ENCODE measurements around the gene FOXO6. TPM values are rescaled to one million over a fixed set of nuclear protein-coding genes. Genes with fewer than 3 reads are reported as not detected.

Gene FOXO6
- total and polyA plus RNA-seq, 2 donors: 1.1 to 1.6 TPM

DNA sequence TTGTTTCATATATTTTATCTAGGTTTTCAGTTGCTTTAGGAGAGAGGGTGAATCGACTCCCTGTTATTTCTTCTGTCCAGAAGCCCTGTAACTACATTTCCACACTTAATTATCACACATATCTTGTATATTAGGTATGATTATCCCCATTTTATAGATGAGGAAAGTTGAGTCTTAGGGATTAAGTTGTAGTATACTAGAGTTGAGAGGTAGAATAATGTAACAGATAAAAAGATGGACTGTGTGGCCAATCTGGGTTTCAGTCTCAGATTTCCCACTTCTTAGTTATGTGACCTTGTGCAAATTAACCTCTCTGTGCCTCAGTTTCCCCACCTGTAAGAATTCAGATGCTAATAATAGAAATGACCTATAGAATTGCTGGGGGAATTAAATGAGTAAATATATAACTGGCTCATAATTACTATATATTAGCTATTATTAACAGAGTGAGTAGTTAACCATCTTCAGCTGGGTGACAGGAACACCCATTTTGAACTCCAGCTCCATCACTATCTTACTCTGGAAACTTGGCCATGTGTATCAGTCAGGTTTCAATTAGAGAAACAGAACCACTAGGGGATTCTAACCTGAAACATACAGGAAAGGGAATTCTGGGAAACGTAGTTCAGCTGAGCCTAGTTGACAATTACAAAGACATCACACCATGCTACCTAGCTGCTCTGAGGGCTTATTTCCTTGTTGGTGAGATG lies 20.4 kb upstream of the FOXO6 start:
- no peaks in the 10 kb centered on the region for H3K36me3 ChIP-seq (ENCODE audit: control insufficient read depth in 2 of 2, insufficient read depth in 2 of 2, low read length in 1 of 2)
- H3K4me3 ChIP-seq (ENCODE audit: low read length in 2 of 2): no peak overlapping the region
- no peak for DNase-seq (ENCODE audit: low read depth in 6 of 9, low spot score in 9 of 9)
- H3K27me3 ChIP-seq (ENCODE audit: control insufficient read depth in 2 of 2, insufficient read depth in 1 of 2, low read length in 1 of 2): no peaks in the 10 kb centered on the region
- WGBS: 94% methylated on average over 2 of the region's 2 CpGs
- H3K27ac ChIP-seq (ENCODE audit: low read depth in 1 of 2, low read length in 1 of 2): no peak overlapping the region
- H3K9me3 ChIP-seq (ENCODE audit: control insufficient read depth in 2 of 2, insufficient read depth in 1 of 2, low read length in 1 of 2): peaks cover 0 to 5% of the 10 kb centered on the region in 2 donors
- peaks cover 0 to 7% of the 10 kb centered on the region in 2 donors for H3K4me1 ChIP-seq (ENCODE audit: control insufficient read depth in 2 of 2, insufficient read depth in 2 of 2, low read length in 2 of 2)

DNA sequence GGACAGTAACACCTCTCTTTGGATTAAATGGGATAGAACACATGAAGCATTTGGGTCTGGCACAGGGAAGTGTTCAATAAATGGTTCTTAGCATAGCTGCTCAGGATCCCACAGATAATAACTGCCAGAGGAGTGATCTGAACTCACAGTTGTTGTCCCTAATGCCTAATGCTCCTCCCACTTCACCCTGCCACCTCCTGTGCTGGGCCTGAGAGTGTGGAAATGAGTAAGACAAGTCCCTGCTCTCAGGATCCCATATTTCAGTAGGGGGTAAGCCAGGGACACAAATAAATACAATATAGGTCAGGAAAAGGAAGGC lies 19.9 kb upstream of the FOXO6 start:
- no peaks in the 10 kb centered on the region for H3K27me3 ChIP-seq (ENCODE audit: control insufficient read depth in 2 of 2, insufficient read depth in 1 of 2, low read length in 1 of 2)
- H3K27ac ChIP-seq (ENCODE audit: low read depth in 1 of 2, low read length in 1 of 2): no peak overlapping the region
- no peak overlapping the region for H3K4me3 ChIP-seq (ENCODE audit: low read length in 2 of 2)
- no peaks in the 10 kb centered on the region for H3K36me3 ChIP-seq (ENCODE audit: control insufficient read depth in 2 of 2, insufficient read depth in 2 of 2, low read length in 1 of 2)
- peaks cover 0 to 7% of the 10 kb centered on the region in 2 donors for H3K4me1 ChIP-seq (ENCODE audit: control insufficient read depth in 2 of 2, insufficient read depth in 2 of 2, low read length in 2 of 2)
- peaks cover 0 to 5% of the 10 kb centered on the region in 2 donors for H3K9me3 ChIP-seq (ENCODE audit: control insufficient read depth in 2 of 2, insufficient read depth in 1 of 2, low read length in 1 of 2)
- no peak for DNase-seq (ENCODE audit: low read depth in 6 of 9, low spot score in 9 of 9)

GRCh38 chr1:41341772-41342562 lies 19.3 kb upstream of the FOXO6 start:
- Histone ChIP-seq H3K27me3 (ENCODE audit: control insufficient read depth in 2 of 2, insufficient read depth in 1 of 2, low read length in 1 of 2) (no peaks in the 10 kb centered on the region), H3K9me3 (ENCODE audit: control insufficient read depth in 2 of 2, insufficient read depth in 1 of 2, low read length in 1 of 2) (peaks cover 0 to 5% of the 10 kb centered on the region in 2 donors), H3K4me3 (ENCODE audit: low read length in 2 of 2) (no peak overlapping the region), H3K4me1 (ENCODE audit: control insufficient read depth in 2 of 2, insufficient read depth in 2 of 2, low read length in 2 of 2) (peaks cover 0 to 7% of the 10 kb centered on the region in 2 donors), H3K36me3 (ENCODE audit: control insufficient read depth in 2 of 2, insufficient read depth in 2 of 2, low read length in 1 of 2) (no peaks in the 10 kb centered on the region), H3K27ac (ENCODE audit: low read depth in 1 of 2, low read length in 1 of 2) (no peak overlapping the region)
- 94% methylated on average over 15 of the region's 15 CpGs for WGBS
- no peak for DNase-seq (ENCODE audit: low read depth in 6 of 9, low spot score in 9 of 9)

- DNase-seq (ENCODE audit: low read depth in 6 of 9, low spot score in 9 of 9): no peak
- no peak overlapping the region for H3K4me3 ChIP-seq (ENCODE audit: low read length in 2 of 2)
- H3K27ac ChIP-seq (ENCODE audit: low read depth in 1 of 2, low read length in 1 of 2): no peak overlapping the region
- H3K4me1 ChIP-seq (ENCODE audit: control insufficient read depth in 2 of 2, insufficient read depth in 2 of 2, low read length in 2 of 2): peaks cover 0 to 7% of the 10 kb centered on the region in 2 donors
- no peaks in the 10 kb centered on the region for H3K27me3 ChIP-seq (ENCODE audit: control insufficient read depth in 2 of 2, insufficient read depth in 1 of 2, low read length in 1 of 2)
- WGBS: 77% methylated on average over 5 of the region's 5 CpGs
- peaks cover 0 to 5% of the 10 kb centered on the region in 2 donors for H3K9me3 ChIP-seq (ENCODE audit: control insufficient read depth in 2 of 2, insufficient read depth in 1 of 2, low read length in 1 of 2)
- H3K36me3 ChIP-seq (ENCODE audit: control insufficient read depth in 2 of 2, insufficient read depth in 2 of 2, low read length in 1 of 2): no peaks in the 10 kb centered on the region
Measured at GRCh38 chr1:41342774-41343355, 18.4 kb upstream of the FOXO6 start.

- DNase-seq (ENCODE audit: low read depth in 6 of 9, low spot score in 9 of 9): no peak
- no peak overlapping the region for H3K4me3 ChIP-seq (ENCODE audit: low read length in 2 of 2)
- no peaks in the 10 kb centered on the region for H3K27me3 ChIP-seq (ENCODE audit: control insufficient read depth in 2 of 2, insufficient read depth in 1 of 2, low read length in 1 of 2)
- no peaks in the 10 kb centered on the region for H3K36me3 ChIP-seq (ENCODE audit: control insufficient read depth in 2 of 2, insufficient read depth in 2 of 2, low read length in 1 of 2)
- H3K4me1 ChIP-seq (ENCODE audit: control insufficient read depth in 2 of 2, insufficient read depth in 2 of 2, low read length in 2 of 2): peaks cover 0 to 7% of the 10 kb centered on the region in 2 donors
- H3K9me3 ChIP-seq (ENCODE audit: control insufficient read depth in 2 of 2, insufficient read depth in 1 of 2, low read length in 1 of 2): peaks cover 0 to 5% of the 10 kb centered on the region in 2 donors
- 52% methylated on average over 17 of the region's 17 CpGs for WGBS
- no peak overlapping the region for H3K27ac ChIP-seq (ENCODE audit: low read depth in 1 of 2, low read length in 1 of 2)
Measured at GRCh38 chr1:41343790-41344699, 17.2 kb upstream of the FOXO6 start.

DNA sequence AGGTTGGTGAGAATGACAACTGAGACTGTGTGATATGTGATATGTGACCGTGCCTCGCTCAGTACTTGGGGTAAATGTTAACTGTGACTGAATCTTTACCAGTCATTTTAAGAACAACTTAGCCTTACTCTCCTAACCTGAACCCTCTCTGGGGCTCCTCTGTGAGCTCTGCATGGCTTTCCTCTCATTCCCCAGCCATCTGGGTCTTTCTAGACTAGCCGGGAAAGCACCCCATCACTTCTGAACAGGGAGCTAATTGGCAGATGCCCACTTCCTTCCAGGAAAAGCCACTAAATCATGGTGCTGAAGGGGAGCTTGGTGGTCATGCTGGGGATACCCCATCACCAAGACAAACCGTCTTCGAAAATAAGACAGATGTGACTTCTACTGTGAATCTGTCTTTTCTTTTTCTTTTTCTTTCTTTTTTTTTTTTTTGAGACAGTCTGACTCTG lies 16.5 kb upstream of the FOXO6 start:
- no peak overlapping the region for H3K27ac ChIP-seq (ENCODE audit: low read depth in 1 of 2, low read length in 1 of 2)
- WGBS: 20% methylated on average over 5 of the region's 5 CpGs
- H3K9me3 ChIP-seq (ENCODE audit: control insufficient read depth in 2 of 2, insufficient read depth in 1 of 2, low read length in 1 of 2): peaks cover 0 to 5% of the 10 kb centered on the region in 2 donors
- H3K4me3 ChIP-seq (ENCODE audit: low read length in 2 of 2): no peak overlapping the region
- H3K36me3 ChIP-seq (ENCODE audit: control insufficient read depth in 2 of 2, insufficient read depth in 2 of 2, low read length in 1 of 2): no peaks in the 10 kb centered on the region
- H3K4me1 ChIP-seq (ENCODE audit: control insufficient read depth in 2 of 2, insufficient read depth in 2 of 2, low read length in 2 of 2): peaks cover 0 to 7% of the 10 kb centered on the region in 2 donors
- H3K27me3 ChIP-seq (ENCODE audit: control insufficient read depth in 2 of 2, insufficient read depth in 1 of 2, low read length in 1 of 2): no peaks in the 10 kb centered on the region
- DNase-seq (ENCODE audit: low read depth in 6 of 9, low spot score in 9 of 9): no peak

- Histone ChIP-seq H3K4me3 (ENCODE audit: low read length in 2 of 2) (no peak overlapping the region), H3K9me3 (ENCODE audit: control insufficient read depth in 2 of 2, insufficient read depth in 1 of 2, low read length in 1 of 2) (peaks cover 0 to 5% of the 10 kb centered on the region in 2 donors), H3K4me1 (ENCODE audit: control insufficient read depth in 2 of 2, insufficient read depth in 2 of 2, low read length in 2 of 2) (peaks cover 0 to 7% of the 10 kb centered on the region in 2 donors), H3K27ac (ENCODE audit: low read depth in 1 of 2, low read length in 1 of 2) (no peak overlapping the region), H3K36me3 (ENCODE audit: control insufficient read depth in 2 of 2, insufficient read depth in 2 of 2, low read length in 1 of 2) (no peaks in the 10 kb centered on the region), H3K27me3 (ENCODE audit: control insufficient read depth in 2 of 2, insufficient read depth in 1 of 2, low read length in 1 of 2) (no peaks in the 10 kb centered on the region)
- 90% methylated on average over 4 of the region's 4 CpGs for WGBS
- no peak for DNase-seq (ENCODE audit: low read depth in 6 of 9, low spot score in 9 of 9)
Measured at GRCh38 chr1:41345434-41346075, 15.7 kb upstream of the FOXO6 start.

DNA sequence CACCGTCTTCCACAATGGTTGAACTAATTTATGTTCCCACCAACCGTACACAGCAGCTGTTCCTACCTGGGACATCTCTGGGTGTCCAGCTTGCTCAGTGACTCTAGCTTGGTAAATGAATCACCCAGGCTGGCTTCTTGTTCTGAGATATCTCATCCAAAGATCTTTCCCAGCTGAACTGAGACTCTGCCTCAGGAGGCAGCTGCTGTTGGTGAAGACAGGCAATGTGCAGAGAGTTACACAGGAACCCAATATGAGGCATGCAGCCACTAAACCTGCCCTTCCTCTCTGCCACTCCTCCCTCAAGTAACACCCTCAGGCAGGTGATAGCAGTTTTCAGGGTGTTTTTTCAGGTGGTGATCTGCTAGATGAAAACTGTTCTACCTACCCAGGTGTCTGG lies 14.0 kb upstream of the FOXO6 start:
- DNase-seq (ENCODE audit: low read depth in 6 of 9, low spot score in 9 of 9): no peak
- 97% methylated on average over 2 of the region's 2 CpGs for WGBS
- peaks cover 0 to under 1% of the 10 kb centered on the region in 2 donors for H3K9me3 ChIP-seq (ENCODE audit: control insufficient read depth in 2 of 2, insufficient read depth in 1 of 2, low read length in 1 of 2)

More for the DNA sequence above, 14.0 kb upstream of the FOXO6 start:
- Histone ChIP-seq H3K4me1 (ENCODE audit: control insufficient read depth in 2 of 2, insufficient read depth in 2 of 2, low read length in 2 of 2) (peaks cover 0 to 7% of the 10 kb centered on the region in 2 donors), H3K4me3 (ENCODE audit: low read length in 2 of 2) (no peak overlapping the region), H3K27ac (ENCODE audit: low read depth in 1 of 2, low read length in 1 of 2) (no peak overlapping the region), H3K27me3 (ENCODE audit: control insufficient read depth in 2 of 2, insufficient read depth in 1 of 2, low read length in 1 of 2) (no peaks in the 10 kb centered on the region), H3K36me3 (ENCODE audit: control insufficient read depth in 2 of 2, insufficient read depth in 2 of 2, low read length in 1 of 2) (no peaks in the 10 kb centered on the region)

Measured in thymus (tissue), 11 donors.